NCI-H82 (cell line): Measurements from ENCODE around the gene UBE2Q2.
A peak's percentile ranks its signal among the peaks of the same experiment; 100 is the strongest.
"Not testable (repeated sequence)": the region's sequence is repeated elsewhere in the genome, so short reads cannot be mapped to it uniquely, and the experiment has no call there.

Experiments used
- DNase-seq: peaks from one replicate; lab custom pipeline; 2025; lab: John Stamatoyannopoulos, UW

UBE2Q2 gene

DNA sequence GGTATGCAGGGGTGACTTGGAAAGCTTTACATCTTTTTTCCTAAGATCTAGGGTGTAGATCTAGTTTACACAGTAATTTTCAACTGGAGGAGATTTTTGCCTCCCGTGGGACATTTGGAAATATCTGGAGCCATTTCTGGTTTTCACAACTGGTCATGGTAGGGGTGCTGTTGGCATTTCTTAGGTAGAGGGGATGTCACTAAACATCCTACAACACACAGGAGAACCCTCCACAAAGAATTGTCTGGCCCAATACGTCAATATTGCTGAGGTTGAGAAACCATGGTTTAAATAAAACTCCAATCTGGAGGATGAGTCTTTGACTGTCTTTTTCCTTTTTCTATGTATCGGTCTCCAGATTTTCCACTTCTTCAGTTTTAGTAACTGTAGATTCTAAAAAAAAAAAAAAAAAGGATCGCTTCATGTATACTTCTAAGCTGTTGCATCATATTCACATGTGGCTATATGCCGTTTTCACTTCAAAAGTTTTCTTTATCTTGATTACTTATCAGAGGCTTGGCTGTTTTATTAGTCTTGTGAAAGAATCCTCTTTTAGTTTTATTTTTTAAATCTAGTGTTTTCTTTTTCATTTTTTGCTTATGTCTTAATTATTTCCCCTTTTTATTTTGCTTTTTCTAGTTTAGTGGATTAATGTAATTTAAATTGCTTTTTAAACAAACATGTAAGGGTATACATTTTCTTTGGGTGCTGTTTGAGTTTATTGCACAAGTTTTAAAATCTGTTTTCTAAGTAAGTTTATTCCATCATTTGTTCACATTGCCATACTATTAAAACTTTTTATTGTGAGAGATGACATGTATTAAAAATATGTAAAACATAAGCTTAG is 21.2 kb downstream of the UBE2Q2 start:
- no peak for DNase-seq

DNA sequence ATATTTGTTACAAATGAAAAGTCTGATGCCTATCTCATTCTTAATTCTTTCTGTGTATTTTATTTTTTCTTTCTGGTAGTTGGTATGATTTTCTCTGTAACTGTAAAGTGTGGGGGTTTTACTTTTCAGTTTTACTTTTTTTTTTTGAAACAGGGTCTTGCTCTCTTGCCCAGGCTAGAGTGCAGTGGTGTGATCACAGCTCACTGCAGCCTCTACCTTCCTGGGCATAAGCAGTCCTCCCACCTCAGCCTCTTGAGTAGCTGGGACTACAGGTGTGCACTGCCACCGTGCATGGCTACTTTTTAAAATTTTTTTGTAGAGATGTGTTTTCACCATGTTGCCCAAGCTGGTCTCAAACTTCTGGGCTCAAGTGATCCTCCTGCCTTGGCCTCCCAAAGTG is 22.8 kb downstream of the UBE2Q2 start:
- DNase-seq = not testable (repeated sequence)

GRCh38 chr15:75866916-75867315 is 23.7 kb downstream of the UBE2Q2 start:
- no peak for DNase-seq

DNA sequence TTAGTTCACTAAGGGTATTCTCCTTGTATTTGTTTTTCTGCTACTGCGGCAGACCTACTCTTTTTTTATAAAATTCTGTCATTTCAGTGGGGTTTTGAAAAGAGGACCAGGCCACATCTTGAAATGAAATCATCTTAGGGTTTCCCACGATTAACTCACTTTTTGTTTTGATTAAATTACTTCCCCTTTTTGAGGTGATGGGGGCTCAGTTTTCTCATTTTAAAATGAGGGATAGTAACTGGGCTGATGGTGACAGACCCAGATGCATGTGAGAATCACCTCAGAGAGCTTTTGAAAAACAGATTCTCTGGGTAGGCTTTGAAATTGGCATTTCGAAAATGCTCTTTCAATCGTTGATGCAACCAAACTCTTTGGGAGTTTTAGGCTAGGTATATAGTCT is 24.2 kb downstream of the UBE2Q2 start:
- no peak for DNase-seq

DNA sequence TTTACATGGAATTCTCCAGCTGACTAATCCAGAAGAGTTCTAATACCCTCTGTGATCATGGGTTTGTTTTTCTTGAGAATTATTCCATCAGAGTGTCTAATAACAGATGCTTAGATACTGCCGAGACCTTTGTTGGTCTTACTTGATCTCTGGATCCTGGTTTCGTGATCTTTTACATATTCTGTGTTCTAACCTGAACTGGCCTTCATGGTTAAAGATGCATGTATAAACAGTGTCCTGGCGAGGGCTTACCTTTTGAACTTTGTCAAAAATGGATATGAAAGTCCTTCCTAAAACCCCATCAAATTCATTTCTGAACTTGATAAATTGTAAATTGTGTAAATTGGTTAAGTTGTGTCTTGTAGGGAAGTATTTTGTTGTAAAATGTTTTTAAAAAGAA is 24.8 kb downstream of the UBE2Q2 start:
- peak; percentile 25 for DNase-seq

- peak; percentile 94 for DNase-seq
These were observed 26.2 kb downstream of the UBE2Q2 start for GRCh38 chr15:75869446-75869845.

DNA sequence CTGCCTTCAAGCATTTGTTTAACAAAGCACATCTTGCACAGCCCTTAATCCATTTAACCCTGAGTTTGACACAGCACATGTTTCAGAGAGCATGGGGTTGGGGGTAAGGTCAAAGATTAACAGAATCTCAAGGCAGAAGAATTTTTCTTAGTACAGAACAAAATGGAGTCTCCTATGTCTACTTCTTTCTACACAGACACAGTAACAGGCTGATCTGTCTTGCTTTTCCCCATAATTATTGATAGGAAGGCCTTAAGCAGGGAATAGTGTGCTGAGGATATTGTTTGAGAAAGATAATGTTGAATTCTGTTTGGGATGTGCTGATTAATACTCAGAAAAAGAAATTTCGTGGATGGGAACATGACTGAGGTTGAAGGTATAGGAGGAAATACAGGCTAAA is 28.3 kb downstream of the UBE2Q2 start:
- peak; percentile 24 for DNase-seq

DNA sequence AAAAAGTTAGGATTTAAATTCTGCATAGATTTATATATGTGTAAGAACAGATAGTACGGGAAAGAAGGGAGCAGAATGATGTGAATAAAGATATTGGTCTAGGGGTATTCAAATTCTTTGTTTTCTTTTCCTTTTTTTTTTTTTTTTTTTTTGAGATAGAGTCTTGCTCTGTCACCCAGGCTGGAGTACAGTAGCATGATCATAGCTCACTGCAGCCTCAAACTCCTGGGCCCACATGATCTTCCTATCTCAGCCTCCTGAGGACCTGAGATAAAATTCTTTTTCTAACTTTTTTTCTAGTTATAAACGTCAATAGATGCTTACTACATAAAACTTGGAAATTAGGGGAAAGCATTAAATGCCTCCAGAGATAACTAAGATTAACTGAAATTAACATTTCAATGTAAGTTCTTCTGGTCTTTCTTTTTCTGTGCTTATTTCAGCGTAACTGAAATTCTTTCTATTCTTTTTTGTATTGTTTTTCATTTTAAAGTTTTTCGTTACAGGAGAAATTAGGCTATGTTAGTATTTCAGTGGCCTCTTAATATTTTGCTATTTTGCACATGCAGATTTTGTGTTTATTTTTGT is 29.2 kb downstream of the UBE2Q2 start:
- no peak for DNase-seq

- DNase-seq = no peak
These were observed 40.8 kb downstream of the UBE2Q2 start for GRCh38 chr15:75884041-75884440.

DNA sequence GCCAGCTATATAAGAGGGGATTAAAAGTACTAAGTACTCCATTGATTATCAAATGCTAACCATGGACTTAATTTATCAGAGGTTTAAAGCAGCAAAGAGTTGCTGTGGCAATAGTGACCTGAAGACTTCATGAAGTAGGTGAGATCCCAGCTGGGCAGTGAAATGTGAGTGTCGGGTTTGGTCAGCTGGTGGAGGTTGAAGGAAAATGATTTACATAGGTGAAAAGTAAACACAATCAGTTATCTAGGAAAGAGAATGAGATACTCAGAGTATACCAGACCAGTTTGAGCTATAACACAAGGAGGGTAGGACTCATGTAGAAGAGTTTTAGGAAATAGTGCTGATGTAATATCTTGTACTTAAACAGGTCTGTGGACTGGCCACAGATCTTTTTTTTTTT is 43.9 kb downstream of the UBE2Q2 start:
- DNase-seq = no peak

DNA sequence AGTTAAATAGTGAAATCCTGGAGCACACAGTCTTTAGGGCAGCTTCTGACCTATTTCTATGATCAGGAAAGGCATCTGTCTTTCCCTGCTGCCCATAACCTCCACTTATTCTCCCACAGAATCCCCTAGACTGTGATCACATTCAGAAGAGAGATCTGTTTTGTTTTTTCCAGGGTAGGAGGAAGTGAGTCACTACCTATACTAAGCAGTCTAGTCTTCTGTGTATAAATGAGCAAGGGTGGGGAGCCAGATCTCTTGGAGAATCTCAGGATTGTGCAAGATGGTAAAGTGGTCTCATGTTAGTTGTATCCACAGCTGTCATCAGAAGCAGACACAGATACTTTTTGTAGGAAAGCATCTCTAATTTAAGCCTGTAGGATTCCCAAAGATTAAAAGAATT is 48.6 kb downstream of the UBE2Q2 start:
- no peak for DNase-seq

DNA sequence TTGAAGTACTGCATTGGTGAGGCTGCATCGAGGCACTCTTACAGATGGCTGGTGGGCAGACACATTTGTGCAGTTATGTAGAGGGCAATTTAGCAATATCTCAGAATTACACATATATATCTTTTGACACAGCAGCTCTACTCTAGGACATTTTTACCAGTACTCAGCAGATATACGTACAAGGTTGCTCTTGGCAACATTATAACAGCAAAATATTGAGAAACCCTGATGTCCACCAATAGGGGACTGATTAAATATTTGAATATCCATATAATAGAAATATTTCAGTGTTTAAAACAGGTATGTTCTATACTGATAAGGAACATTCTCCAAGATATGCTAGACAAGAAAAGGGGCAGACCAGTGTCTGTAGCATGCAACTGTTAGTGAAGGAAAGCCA is 52.5 kb downstream of the UBE2Q2 start:
- no peak for DNase-seq

DNA sequence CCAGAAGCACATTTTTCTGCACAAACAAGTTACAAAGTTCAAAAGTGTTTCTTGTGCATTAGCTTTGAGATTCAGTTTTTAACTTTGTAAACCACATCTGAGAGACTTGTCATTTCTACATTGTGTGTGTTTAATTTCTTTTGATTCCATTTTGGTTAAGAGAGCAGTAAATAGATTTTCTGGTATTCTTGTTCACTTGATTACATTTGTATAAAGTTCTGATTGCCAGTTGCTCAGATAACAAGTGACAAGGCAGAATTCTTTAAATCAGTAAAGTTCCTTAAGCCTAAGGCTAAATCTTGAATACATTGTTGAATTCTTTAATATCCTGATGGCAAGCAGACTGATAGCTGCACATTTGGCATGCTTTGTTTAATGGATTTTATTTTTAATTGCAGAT is 57.3 kb downstream of the UBE2Q2 start:
- DNase-seq = no peak

GRCh38 chr15:75902129-75902557 is 58.9 kb downstream of the UBE2Q2 start:
- peak; percentile 99 for DNase-seq

- peak; percentile 96 for DNase-seq
These were observed 60.3 kb downstream of the UBE2Q2 start, which contains the start of gene FBXO22 for GRCh38 chr15:75903331-75904239. FBXO22 (plus strand) TSS chr15:75903878; CDS start chr15:75903964, 86 bp downstream.

GRCh38 chr15:75905231-75905630 is 62.0 kb downstream of the UBE2Q2 start:
- DNase-seq = no peak

GRCh38 chr15:75910355-75910754 is 67.1 kb downstream of the UBE2Q2 start:
- not testable (repeated sequence) for DNase-seq

DNA sequence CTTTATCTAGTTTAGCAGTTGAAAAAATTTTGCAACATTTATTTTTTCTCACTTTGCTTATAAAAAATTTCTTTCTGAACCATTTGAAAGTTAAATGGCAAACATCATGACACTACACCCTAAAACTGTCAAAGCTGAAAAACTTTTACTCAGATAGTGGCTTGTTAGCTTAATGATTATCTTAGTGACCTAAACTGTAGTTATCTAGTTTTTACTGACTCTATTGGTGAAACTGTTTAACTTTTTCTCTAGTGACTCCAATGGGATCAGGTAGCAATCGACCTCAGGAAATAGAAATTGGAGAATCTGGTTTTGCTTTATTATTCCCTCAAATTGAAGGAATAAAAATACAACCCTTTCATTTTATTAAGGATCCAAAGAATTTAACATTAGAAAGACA is 73.7 kb downstream of the UBE2Q2 start:
- DNase-seq = no peak

DNA sequence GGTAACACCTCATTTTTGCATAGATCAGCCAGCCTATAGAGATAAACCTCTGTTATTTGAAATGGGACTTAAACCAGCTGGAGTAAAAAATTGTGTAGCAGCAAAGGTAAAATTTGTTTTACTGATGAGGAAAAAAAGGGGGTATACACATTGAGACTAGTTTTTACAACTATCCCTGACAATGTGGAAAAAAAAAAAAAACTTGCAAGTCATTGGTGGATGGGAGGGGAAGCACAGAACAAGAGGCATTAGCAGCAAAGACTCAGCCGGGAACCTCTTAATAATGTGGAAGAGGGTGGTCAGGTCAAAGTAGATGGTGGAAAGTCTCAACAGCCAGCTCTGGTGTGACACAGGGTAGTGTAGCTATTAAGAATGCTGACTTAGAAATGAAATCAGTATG is 74.9 kb downstream of the UBE2Q2 start:
- DNase-seq = no peak

- no peak for DNase-seq
These were observed 76.8 kb downstream of the UBE2Q2 start for GRCh38 chr15:75920079-75920478.

GRCh38 chr15:75921732-75922703 is 78.8 kb downstream of the UBE2Q2 start:
- peak; percentile 81 for DNase-seq
